Measurements from ENCODE around the gene ELK3.

DNA sequence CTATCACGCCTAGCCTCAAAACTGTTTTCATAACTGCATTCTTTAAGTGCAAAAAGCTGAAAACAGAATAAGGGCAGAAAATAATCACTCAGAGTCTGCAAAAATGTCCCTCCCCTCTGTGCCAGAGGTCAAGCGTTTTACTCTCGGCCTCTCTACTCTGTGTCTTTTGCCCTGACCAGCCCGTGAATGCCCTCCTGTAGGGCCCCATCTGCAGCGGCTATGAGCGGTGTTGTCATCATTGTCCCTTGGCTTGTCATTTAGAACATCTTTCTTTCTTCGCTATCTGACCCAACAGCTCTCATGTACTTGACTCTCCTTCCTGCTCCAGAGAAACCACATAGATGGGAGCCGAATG lies 21.7 kb downstream of the ELK3 start:
- TF ChIP-seq, protein P1, sequence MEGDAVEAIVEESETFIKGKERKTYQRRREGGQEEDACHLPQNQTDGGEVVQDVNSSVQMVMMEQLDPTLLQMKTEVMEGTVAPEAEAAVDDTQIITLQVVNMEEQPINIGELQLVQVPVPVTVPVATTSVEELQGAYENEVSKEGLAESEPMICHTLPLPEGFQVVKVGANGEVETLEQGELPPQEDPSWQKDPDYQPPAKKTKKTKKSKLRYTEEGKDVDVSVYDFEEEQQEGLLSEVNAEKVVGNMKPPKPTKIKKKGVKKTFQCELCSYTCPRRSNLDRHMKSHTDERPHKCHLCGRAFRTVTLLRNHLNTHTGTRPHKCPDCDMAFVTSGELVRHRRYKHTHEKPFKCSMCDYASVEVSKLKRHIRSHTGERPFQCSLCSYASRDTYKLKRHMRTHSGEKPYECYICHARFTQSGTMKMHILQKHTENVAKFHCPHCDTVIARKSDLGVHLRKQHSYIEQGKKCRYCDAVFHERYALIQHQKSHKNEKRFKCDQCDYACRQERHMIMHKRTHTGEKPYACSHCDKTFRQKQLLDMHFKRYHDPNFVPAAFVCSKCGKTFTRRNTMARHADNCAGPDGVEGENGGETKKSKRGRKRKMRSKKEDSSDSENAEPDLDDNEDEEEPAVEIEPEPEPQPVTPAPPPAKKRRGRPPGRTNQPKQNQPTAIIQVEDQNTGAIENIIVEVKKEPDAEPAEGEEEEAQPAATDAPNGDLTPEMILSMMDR (IDR thresholded peaks at IDR 0.05), result no peak
- TF ChIP-seq POLR2AphosphoS5 (IDR thresholded peaks at IDR 0.05) (no peak), POLR2A (IDR thresholded peaks at IDR 0.05) (no peak)
